Endothelial cell of umbilical vein (primary cell): ENCODE results near the gene KDM4B. TPM values are rescaled to one million over a fixed set of nuclear protein-coding genes. Genes with fewer than 3 reads are reported as not detected.

Experiments used
- BruUV-seq: library from RNA; stranded (reverse); fragments of 400-500 nt; replicated peaks from 2 replicates; lab custom pipeline; 2021; lab: Mats Ljungman, UMichigan
- CTCF ChIA-PET: fragments of 300-600, 350-600 bp; sonication (Branson Sonifier 250); formaldehyde crosslinking; loops from one replicate; lab custom pipeline; 2021; ENCODE audit warnings: antibody characterized with exemption, inconsistent platforms; lab: Charles Lee
- POLR2A ChIA-PET: fragments of 300-600, 350-600 bp; sonication (Branson Sonifier 250); formaldehyde crosslinking; loops from one replicate; lab custom pipeline; 2021; ENCODE audit warnings: antibody characterized with exemption, inconsistent platforms; lab: Charles Lee
- DNase-seq: peaks from one replicate; pipeline ENCODE4 v3.0.0-alpha.2; 2011; ENCODE audit warnings: low read depth, low spot score
- FAIRE-seq: peaks from 2 replicates; lab custom pipeline; 2011; peaks lifted over from hg19 to GRCh38; lab: Jason Lieb, UNC
- H2AFZ ChIP-seq: 2 replicates; pipeline ENCODE4 v1.6.0; 2012; ENCODE audit warnings: low read depth, low read length, control low read depth, inconsistent platforms
- H3K27ac ChIP-seq: 2 replicates; pipeline ENCODE4 v1.5.1; 2011; ENCODE audit warnings: low read depth, mild to moderate bottlenecking, control low read depth, low read length, moderate library complexity; ENCODE audit not compliant: insufficient read depth
- H3K27me3 ChIP-seq, 2 experiments: 2 replicates each; pipeline versions ENCODE4 v1.6.0 to v1.6.1; 2011; ENCODE audit warnings: low read length in 2 of 2, mixed read lengths in 1 of 2; ENCODE audit not compliant: control insufficient read depth in 2 of 2, insufficient read depth in 2 of 2
- H3K36me3 ChIP-seq, 2 experiments: 2 replicates in 1 of 2; 3 replicates in 1 of 2; pipeline ENCODE4 v1.5.1; 2011; ENCODE audit warnings: low read length in 2 of 2, mild to moderate bottlenecking in 1 of 2, moderate library complexity in 1 of 2; ENCODE audit not compliant: control insufficient read depth in 2 of 2, insufficient read depth in 2 of 2; ENCODE audit errors: extremely low read depth in 1 of 2
- H3K4me1 ChIP-seq: 3 replicates; pipeline ENCODE4 v1.5.1; 2011; ENCODE audit warnings: mild to moderate bottlenecking, low read length; ENCODE audit not compliant: control insufficient read depth, insufficient read depth; ENCODE audit errors: extremely low read depth
- H3K4me2 ChIP-seq: 2 replicates; pipeline ENCODE4 v1.6.1; 2011; ENCODE audit warnings: low read length, control low read depth, mixed read lengths; ENCODE audit not compliant: insufficient read depth
- H3K4me3 ChIP-seq, 3 experiments: fragments of 200-600 bp in 1 of 3; sonication (generic), shearing (Covaris generic) in 1 of 3; replicated peaks in 1 of 3; 2 replicates each; pipeline ENCODE4 v1.5.1; 2011 to 2016; ENCODE audit warnings: control low read depth in 3 of 3, low read length in 3 of 3, mild to moderate bottlenecking in 2 of 3, inconsistent platforms in 1 of 3, low read depth in 1 of 3, moderate library complexity in 1 of 3; ENCODE audit not compliant: insufficient read depth in 1 of 3
- H3K79me2 ChIP-seq: 2 replicates; pipeline ENCODE4 v1.6.0; 2012; ENCODE audit warnings: low read length, inconsistent platforms; ENCODE audit not compliant: control insufficient read depth, insufficient read depth
- H3K9ac ChIP-seq: replicated peaks from 2 replicates; pipeline ENCODE3; 2011; ENCODE audit warnings: low read length, control low read depth; ENCODE audit not compliant: insufficient read depth; ENCODE audit errors: extremely low read depth
- H3K9me1 ChIP-seq: replicated peaks from 3 replicates; pipeline ENCODE4 v1.6.0; 2011; ENCODE audit warnings: mild to moderate bottlenecking, low read length; ENCODE audit not compliant: control insufficient read depth, insufficient read depth; ENCODE audit errors: extremely low read depth
- H3K9me3 ChIP-seq: replicated peaks from 2 replicates; pipeline ENCODE4 v1.5.1; 2012; ENCODE audit warnings: low read length, inconsistent platforms; ENCODE audit not compliant: control insufficient read depth, insufficient read depth
- H4K20me1 ChIP-seq: replicated peaks from 2 replicates; pipeline ENCODE3; 2011; ENCODE audit warnings: mild to moderate bottlenecking, low read length; ENCODE audit not compliant: control insufficient read depth, insufficient read depth; ENCODE audit errors: extremely low read depth
- EZH2 ChIP-seq: IDR thresholded peaks from 2 replicates; pipeline ENCODE4 v1.6.1; 2012; ENCODE audit warnings: borderline replicate concordance, low read depth, mild to moderate bottlenecking, moderate library complexity, low read length, inconsistent platforms; ENCODE audit not compliant: severe bottlenecking
- FOS ChIP-seq: IDR thresholded peaks from 2 replicates; pipeline ENCODE4 v1.6.1; 2011; ENCODE audit warnings: mild to moderate bottlenecking, low read length, moderate library complexity, borderline replicate concordance; ENCODE audit not compliant: insufficient read depth
- GATA2 ChIP-seq: IDR thresholded peaks from 2 replicates; pipeline ENCODE4 v1.7.0; 2011; ENCODE audit warnings: low read depth, mild to moderate bottlenecking, moderate library complexity, mixed read lengths, low read length; ENCODE audit not compliant: insufficient read length, insufficient read depth
- JUN ChIP-seq: IDR thresholded peaks from 2 replicates; pipeline ENCODE4 v1.6.1; 2011; ENCODE audit warnings: borderline replicate concordance, low read depth; ENCODE audit not compliant: insufficient read length, insufficient read depth
- MYC ChIP-seq: IDR thresholded peaks from one replicate; pipeline ENCODE4 v1.6.1; 2011; ENCODE audit warnings: mild to moderate bottlenecking, low read depth, low read length
- POLR2A ChIP-seq: IDR thresholded peaks from 2 replicates; pipeline ENCODE4 v1.6.1; 2012; ENCODE audit warnings: low read depth, mild to moderate bottlenecking, control low read depth, low read length
- POLR2AphosphoS5 ChIP-seq: IDR thresholded peaks from 2 replicates; pipeline ENCODE4 v1.6.1; 2012; ENCODE audit warnings: low read depth, mild to moderate bottlenecking, control low read depth, low read length, moderate library complexity; ENCODE audit not compliant: insufficient read depth
- dilution Hi-C: fragments of 300-500 bp; cut with MboI; formaldehyde crosslinking; loops from one replicate; pipeline ENCODE4 v1.15.0; 2019; ENCODE audit warnings: low sequenced_read_pairs; ENCODE audit not compliant: extremely low pct_ligation_motif_present
- intact Hi-C: fragments of 100-400 bp; cut with micrococcal nuclease; formaldehyde crosslinking; loops from one replicate; pipeline ENCODE4 v1.10.0; 2022
- polyA plus RNA-seq, 4 experiments: library from polyadenylated mRNA; depleted of rRNA in 3 of 4; stranded (reverse) in 3 of 4; unstranded in 1 of 4; fragments of >200 nt; gene quantifications; 2 replicates each; pipeline versions ENCODE4 v1.2.1 to v1.2.3, GENCODE V29; 2011 to 2012; ENCODE audit warnings: missing spikeins in 1 of 4
- total RNA-seq: library from RNA; stranded (reverse); gene quantifications from 2 replicates; pipeline ENCODE4 v1.2.3, GENCODE V29; 2021
- TF ChIP-seq, protein P1 (sequence below): IDR thresholded peaks from 2 replicates; pipeline ENCODE4 v1.6.1; 2011; ENCODE audit not compliant: insufficient read depth, insufficient read length
- TF ChIP-seq, protein P2 (sequence below), 2 donors: IDR thresholded peaks; 1 replicate in 1 of 2; 2 replicates in 1 of 2; pipeline ENCODE4 v1.5.1; 2011; ENCODE audit warnings: low read length in 2 of 2, mild to moderate bottlenecking in 2 of 2, moderate library complexity in 2 of 2, control low read depth in 1 of 2, inconsistent platforms in 1 of 2, low read depth in 1 of 2; ENCODE audit not compliant: insufficient read depth in 1 of 2; ENCODE audit errors: extremely low read depth in 1 of 2

The KDM4B gene
- total and polyA plus RNA-seq, 2 donors (not counting 3 experiments of a cell fraction or from before 2014, with no cell fraction given) = 12.4 to 37.2 TPM

DNA sequence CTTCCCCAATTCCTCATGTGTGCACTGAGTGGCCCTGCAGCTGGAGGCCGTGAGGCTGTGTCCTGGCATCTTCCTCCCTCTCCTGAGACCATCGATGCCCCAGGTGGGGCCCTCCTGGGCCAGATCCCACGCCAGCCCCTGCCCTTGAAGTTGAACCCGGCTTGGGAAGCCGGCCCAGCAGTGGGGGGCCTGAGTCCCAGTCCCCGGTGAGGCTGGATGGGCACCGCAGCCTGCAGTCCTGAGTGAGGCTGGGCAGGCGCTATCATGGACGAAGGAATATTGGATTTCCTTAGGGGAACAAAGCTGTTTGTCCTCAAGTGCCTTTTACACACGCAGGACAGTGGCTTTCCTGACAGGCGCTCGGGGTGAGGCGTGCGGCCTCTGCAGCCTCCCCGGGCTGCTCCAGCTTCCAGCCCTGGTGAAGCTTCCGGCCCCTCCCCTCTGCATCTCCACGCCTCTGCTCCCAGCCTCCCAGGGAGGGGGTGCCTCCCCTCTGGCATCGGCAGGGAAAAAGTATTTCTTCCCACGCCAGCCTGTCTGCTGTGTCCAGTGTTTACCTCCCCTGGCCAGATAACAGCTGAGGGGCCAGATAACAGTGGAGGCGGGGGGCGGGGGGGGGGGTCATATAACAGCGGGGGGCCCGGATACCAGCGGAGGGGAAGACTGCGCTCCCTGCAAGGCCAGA is 159.5 kb downstream of the KDM4B start:
- TF ChIP-seq JUN (no peak), MYC (no peak), POLR2AphosphoS5 (no peak), GATA2 (no peak), EZH2 (no peak), FOS (no peak), POLR2A (no peak)
- TF ChIP-seq, protein P1, sequence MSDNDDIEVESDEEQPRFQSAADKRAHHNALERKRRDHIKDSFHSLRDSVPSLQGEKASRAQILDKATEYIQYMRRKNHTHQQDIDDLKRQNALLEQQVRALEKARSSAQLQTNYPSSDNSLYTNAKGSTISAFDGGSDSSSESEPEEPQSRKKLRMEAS = no peak
- TF ChIP-seq, protein P2, sequence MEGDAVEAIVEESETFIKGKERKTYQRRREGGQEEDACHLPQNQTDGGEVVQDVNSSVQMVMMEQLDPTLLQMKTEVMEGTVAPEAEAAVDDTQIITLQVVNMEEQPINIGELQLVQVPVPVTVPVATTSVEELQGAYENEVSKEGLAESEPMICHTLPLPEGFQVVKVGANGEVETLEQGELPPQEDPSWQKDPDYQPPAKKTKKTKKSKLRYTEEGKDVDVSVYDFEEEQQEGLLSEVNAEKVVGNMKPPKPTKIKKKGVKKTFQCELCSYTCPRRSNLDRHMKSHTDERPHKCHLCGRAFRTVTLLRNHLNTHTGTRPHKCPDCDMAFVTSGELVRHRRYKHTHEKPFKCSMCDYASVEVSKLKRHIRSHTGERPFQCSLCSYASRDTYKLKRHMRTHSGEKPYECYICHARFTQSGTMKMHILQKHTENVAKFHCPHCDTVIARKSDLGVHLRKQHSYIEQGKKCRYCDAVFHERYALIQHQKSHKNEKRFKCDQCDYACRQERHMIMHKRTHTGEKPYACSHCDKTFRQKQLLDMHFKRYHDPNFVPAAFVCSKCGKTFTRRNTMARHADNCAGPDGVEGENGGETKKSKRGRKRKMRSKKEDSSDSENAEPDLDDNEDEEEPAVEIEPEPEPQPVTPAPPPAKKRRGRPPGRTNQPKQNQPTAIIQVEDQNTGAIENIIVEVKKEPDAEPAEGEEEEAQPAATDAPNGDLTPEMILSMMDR (IDR thresholded peaks at IDR 0.05; ENCODE audit: extremely low read depth in 1 of 2, insufficient read depth in 1 of 2, low read depth in 1 of 2, low read length in 2 of 2) = no peak
- no peaks in the 10 kb centered on the region for H3K9me1 ChIP-seq
- H2AFZ ChIP-seq = no peak overlapping the region
- H3K4me2 ChIP-seq = no peak overlapping the region
- no peaks in the 10 kb centered on the region for H3K27me3 ChIP-seq
- BruUV-seq = no TSS peak
- H3K9me3 ChIP-seq = no peaks in the 10 kb centered on the region
- dilution Hi-C loops = no loop called here
- H3K36me3 ChIP-seq = peaks cover 0 to 4% of the 10 kb centered on the region in 2 experiments
- DNase-seq (peak; percentile 82), FAIRE-seq (no peak)
- H3K4me3 ChIP-seq = no peak overlapping the region
- H3K27ac ChIP-seq = no peak overlapping the region
- no peaks in the 10 kb centered on the region for H4K20me1 ChIP-seq
- CTCF ChIA-PET = interaction anchor here (0.5 to 0.6 kb wide), 2 partner anchors 12 to 104 kb away, joined by 4 to 5 read pairs; no protein-coding TSS in a partner anchor
- POLR2A ChIA-PET = interaction anchor here (0.6 kb wide), 1 partner anchor 81 kb away, joined by 11 read pairs; no protein-coding TSS in a partner anchor
- H3K9ac ChIP-seq = no peak overlapping the region
- H3K79me2 ChIP-seq = no peaks in the 10 kb centered on the region
- no peaks in the 10 kb centered on the region for H3K4me1 ChIP-seq
- intact Hi-C loops = loop anchor here (5.0 kb wide), 1 partner anchor 71 kb away; no protein-coding TSS in a partner anchor
